ENCODE results near the gene FGF5. TPM values are rescaled to one million over a fixed set of nuclear protein-coding genes. Genes with fewer than 3 reads are reported as not detected.

FGF5 gene
- total and polyA plus RNA-seq, 10 of the 15 experiments (the other 5 are each of a cell fraction or from before 2014, with no cell fraction given) = 0.87 to 7.4 (median 1.6) TPM

GRCh38 chr4:80219301-80220025, 47.0 kb upstream of the FGF5 start:
- no peaks in the 10 kb centered on the region for H3K9me3 ChIP-seq (replicated peaks; ENCODE audit: control insufficient read depth, insufficient read depth, low read length)
- ChIA-PET SMC1A (ENCODE audit: uncharacterized antibody, unreplicated experiment) (interaction anchor here (0.6 to 4.6 kb wide), 21 partner anchors 8 to 1267 kb away, joined by 3 to 36 read pairs (median 6); partner anchors contain the start of gene CFAP299), CTCF (interaction anchor here (0.7 to 5.3 kb wide), 36 partner anchors 7 to 1267 kb away, joined by 3 to 48 read pairs (median 5); partner anchors contain the start of genes CFAP299 and FGF5), POLR2A (no interaction called here), RAD21 (ENCODE audit: unreplicated experiment) (interaction anchor here (0.5 to 3.6 kb wide), 19 partner anchors 9 to 1267 kb away, joined by 3 to 27 read pairs (median 4); partner anchors contain the start of gene CFAP299)
- no peaks in the 10 kb centered on the region for H3K79me2 ChIP-seq (ENCODE audit: control insufficient read depth, insufficient read depth, low read length)
- H3K4me3 ChIP-seq = no peak overlapping the region
- no peak for DNase-seq (ENCODE audit: low read depth, low spot score)
- H3K9ac ChIP-seq (ENCODE audit: control insufficient read depth, insufficient read depth, low read length) = no peak overlapping the region
- H3K4me1 ChIP-seq (ENCODE audit: control insufficient read depth, insufficient read depth, low read length) = no peaks in the 10 kb centered on the region
- peaks cover 0 to 8% of the 10 kb centered on the region in 2 experiments; a peak in 2 of 4 replicates for H3K27me3 ChIP-seq (replicated peaks in 1 of 2; ENCODE audit: control insufficient read depth in 2 of 2, insufficient read depth in 2 of 2, low read length in 1 of 2)
- H3K27ac ChIP-seq (ENCODE audit: control insufficient read depth, insufficient read depth) = no peak overlapping the region
- FAIRE-seq = no peak
- intact Hi-C loops (cut with micrococcal nuclease; ENCODE audit: unreplicated experiment) = loop anchor here (2.0 to 5.0 kb wide), 2 partner anchors 115 to 1267 kb away; partner anchors contain the start of gene CFAP299
- no peak for ATAC-seq
- no peaks in the 10 kb centered on the region for H3K36me3 ChIP-seq (ENCODE audit: control insufficient read depth in 2 of 2, insufficient read depth in 2 of 2, low read length in 1 of 2)
- no peak overlapping the region for H3K4me2 ChIP-seq (ENCODE audit: control insufficient read depth, insufficient read depth)
- no peak overlapping the region for H2AFZ ChIP-seq (ENCODE audit: control insufficient read depth, low read depth, low read length)
- no peaks in the 10 kb centered on the region for H4K20me1 ChIP-seq (ENCODE audit: control insufficient read depth, insufficient read depth)
- BruUV-seq (replicated peaks) = no TSS peak
- WGBS (ENCODE audit: insufficient coverage, insufficient replicate concordance, low lambda C conversion rate, missing lambda C conversion rate) = 47% methylated on average over 5 of the region's 5 CpGs
- in situ Hi-C loops (cut with MboI) = loop anchor here (10.0 kb wide), 1 partner anchor 1275 kb away; no protein-coding TSS in a partner anchor
- TF ChIP-seq IKZF1 (conservative IDR thresholded peaks at IDR 0.05) (no peak), NR2C2 (IDR thresholded peaks at IDR 0.05; ENCODE audit: borderline replicate concordance, control insufficient read depth, insufficient read length, low read depth) (no peak), E4F1 (IDR thresholded peaks at IDR 0.05; ENCODE audit: borderline replicate concordance, partially characterized antibody) (no peak), ZNF687 (IDR thresholded peaks at IDR 0.05) (no peak), YY1 (IDR thresholded peaks at IDR 0.05; ENCODE audit: low read depth, low read length) (no peak), BACH1 (IDR thresholded peaks at IDR 0.05; ENCODE audit: borderline replicate concordance) (no peak), POLR2A (IDR thresholded peaks at IDR 0.05; ENCODE audit: low read depth, low read length) (no peak), HCFC1 (IDR thresholded peaks at IDR 0.05; ENCODE audit: low read length) (no peak), PAX8 (IDR thresholded peaks at IDR 0.05) (no peak), STAT1 (conservative IDR thresholded peaks at IDR 0.05) (no peak), CHD4 (IDR thresholded peaks at IDR 0.05) (no peak), HDGF (IDR thresholded peaks at IDR 0.05) (no peak), GATAD2B (conservative IDR thresholded peaks at IDR 0.05; ENCODE audit: low read depth) (no peak)
- TF ChIP-seq, protein P1, sequence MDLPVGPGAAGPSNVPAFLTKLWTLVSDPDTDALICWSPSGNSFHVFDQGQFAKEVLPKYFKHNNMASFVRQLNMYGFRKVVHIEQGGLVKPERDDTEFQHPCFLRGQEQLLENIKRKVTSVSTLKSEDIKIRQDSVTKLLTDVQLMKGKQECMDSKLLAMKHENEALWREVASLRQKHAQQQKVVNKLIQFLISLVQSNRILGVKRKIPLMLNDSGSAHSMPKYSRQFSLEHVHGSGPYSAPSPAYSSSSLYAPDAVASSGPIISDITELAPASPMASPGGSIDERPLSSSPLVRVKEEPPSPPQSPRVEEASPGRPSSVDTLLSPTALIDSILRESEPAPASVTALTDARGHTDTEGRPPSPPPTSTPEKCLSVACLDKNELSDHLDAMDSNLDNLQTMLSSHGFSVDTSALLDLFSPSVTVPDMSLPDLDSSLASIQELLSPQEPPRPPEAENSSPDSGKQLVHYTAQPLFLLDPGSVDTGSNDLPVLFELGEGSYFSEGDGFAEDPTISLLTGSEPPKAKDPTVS (IDR thresholded peaks at IDR 0.05; ENCODE audit: low read depth, low read length) = no peak
- TF ChIP-seq, protein P2, sequence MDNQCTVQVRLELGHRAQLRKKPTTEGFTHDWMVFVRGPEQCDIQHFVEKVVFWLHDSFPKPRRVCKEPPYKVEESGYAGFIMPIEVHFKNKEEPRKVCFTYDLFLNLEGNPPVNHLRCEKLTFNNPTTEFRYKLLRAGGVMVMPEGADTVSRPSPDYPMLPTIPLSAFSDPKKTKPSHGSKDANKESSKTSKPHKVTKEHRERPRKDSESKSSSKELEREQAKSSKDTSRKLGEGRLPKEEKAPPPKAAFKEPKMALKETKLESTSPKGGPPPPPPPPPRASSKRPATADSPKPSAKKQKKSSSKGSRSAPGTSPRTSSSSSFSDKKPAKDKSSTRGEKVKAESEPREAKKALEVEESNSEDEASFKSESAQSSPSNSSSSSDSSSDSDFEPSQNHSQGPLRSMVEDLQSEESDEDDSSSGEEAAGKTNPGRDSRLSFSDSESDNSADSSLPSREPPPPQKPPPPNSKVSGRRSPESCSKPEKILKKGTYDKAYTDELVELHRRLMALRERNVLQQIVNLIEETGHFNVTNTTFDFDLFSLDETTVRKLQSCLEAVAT (IDR thresholded peaks at IDR 0.05) = no peak
